ENCODE results near the gene FGF3.

Gene FGF3

GRCh38 chr11:69830086-69830485 is 10.9 kb upstream of the FGF3 start:
- no peaks in the 10 kb centered on the region for H3K9me3 ChIP-seq (ENCODE audit: insufficient read depth, low read length, severe bottlenecking)
- no peak overlapping the region for H3K9ac ChIP-seq (ENCODE audit: low read depth, low read length)
- TF ChIP-seq EZH2 (IDR thresholded peaks at IDR 0.05; ENCODE audit: borderline replicate concordance, low read depth, low read length, severe bottlenecking) (no peak), CTCF (IDR thresholded peaks at IDR 0.05; ENCODE audit: borderline replicate concordance, extremely low read depth, low read length, poor library complexity, severe bottlenecking) (no peak)
- ATAC-seq (ENCODE audit: insufficient read depth, low read depth) = no peak
- no peaks in the 10 kb centered on the region for H3K27me3 ChIP-seq (ENCODE audit: insufficient read depth, low read length, poor library complexity)
- H3K36me3 ChIP-seq (ENCODE audit: insufficient read depth, low read length) = no peaks in the 10 kb centered on the region
- H2AFZ ChIP-seq (ENCODE audit: low read depth, low read length) = no peak overlapping the region
- H3K4me2 ChIP-seq (ENCODE audit: insufficient read depth, low read length) = no peak overlapping the region
- no peaks in the 10 kb centered on the region; the same call in 1 of the 2 replicates for H4K20me1 ChIP-seq (ENCODE audit: insufficient read depth, low read length)
- no peak for DNase-seq
- H3K4me1 ChIP-seq (ENCODE audit: insufficient read depth, low read length) = no peaks in the 10 kb centered on the region
- H3K4me3 ChIP-seq (ENCODE audit: low read depth in 1 of 2, low read length in 2 of 2) = no peak overlapping the region
- no peaks in the 10 kb centered on the region for H3K79me2 ChIP-seq (ENCODE audit: insufficient read depth, low read length)
- H3K27ac ChIP-seq (ENCODE audit: low read length) = no peak overlapping the region

GRCh38 chr11:69828971-69829344 is 9.7 kb upstream of the FGF3 start:
- Histone ChIP-seq H4K20me1 (ENCODE audit: insufficient read depth, low read length) (no peaks in the 10 kb centered on the region), H3K4me1 (ENCODE audit: insufficient read depth, low read length) (no peaks in the 10 kb centered on the region), H3K4me3 (ENCODE audit: low read depth in 1 of 2, low read length in 2 of 2) (no peak overlapping the region), H2AFZ (ENCODE audit: low read depth, low read length) (no peak overlapping the region), H3K79me2 (ENCODE audit: insufficient read depth, low read length) (no peaks in the 10 kb centered on the region), H3K4me2 (ENCODE audit: insufficient read depth, low read length) (no peak overlapping the region), H3K27ac (ENCODE audit: low read length) (no peak overlapping the region), H3K27me3 (ENCODE audit: insufficient read depth, low read length, poor library complexity) (no peaks in the 10 kb centered on the region), H3K36me3 (ENCODE audit: insufficient read depth, low read length) (no peaks in the 10 kb centered on the region), H3K9me3 (ENCODE audit: insufficient read depth, low read length, severe bottlenecking) (no peaks in the 10 kb centered on the region), H3K9ac (ENCODE audit: low read depth, low read length) (no peak overlapping the region)
- DNase-seq (no peak), ATAC-seq (ENCODE audit: insufficient read depth, low read depth) (no peak)
- TF ChIP-seq EZH2 (IDR thresholded peaks at IDR 0.05; ENCODE audit: borderline replicate concordance, low read depth, low read length, severe bottlenecking) = no peak
- no peak for TF ChIP-seq CTCF (IDR thresholded peaks at IDR 0.05; ENCODE audit: borderline replicate concordance, extremely low read depth, low read length, poor library complexity, severe bottlenecking)

- no peaks in the 10 kb centered on the region for H3K27me3 ChIP-seq (ENCODE audit: insufficient read depth, low read length, poor library complexity)
- ATAC-seq (ENCODE audit: insufficient read depth, low read depth) = no peak
Observed at GRCh38 chr11:69828276-69828970, 9.2 kb upstream of the FGF3 start.

More at GRCh38 chr11:69828276-69828970, 9.2 kb upstream of the FGF3 start:
- Histone ChIP-seq H3K27ac (ENCODE audit: low read length) (no peak overlapping the region), H3K4me3 (ENCODE audit: low read depth in 1 of 2, low read length in 2 of 2) (no peak overlapping the region), H3K4me2 (ENCODE audit: insufficient read depth, low read length) (no peak overlapping the region), H3K79me2 (ENCODE audit: insufficient read depth, low read length) (no peaks in the 10 kb centered on the region), H2AFZ (ENCODE audit: low read depth, low read length) (no peak overlapping the region), H3K9ac (ENCODE audit: low read depth, low read length) (no peak overlapping the region), H3K4me1 (ENCODE audit: insufficient read depth, low read length) (no peaks in the 10 kb centered on the region), H3K36me3 (ENCODE audit: insufficient read depth, low read length) (no peaks in the 10 kb centered on the region), H3K9me3 (ENCODE audit: insufficient read depth, low read length, severe bottlenecking) (no peaks in the 10 kb centered on the region), H4K20me1 (ENCODE audit: insufficient read depth, low read length) (no peaks in the 10 kb centered on the region)
- no peak for DNase-seq
- no peak for TF ChIP-seq CTCF (IDR thresholded peaks at IDR 0.05; ENCODE audit: borderline replicate concordance, extremely low read depth, low read length, poor library complexity, severe bottlenecking)
- TF ChIP-seq EZH2 (IDR thresholded peaks at IDR 0.05; ENCODE audit: borderline replicate concordance, low read depth, low read length, severe bottlenecking) = no peak
